ENCODE measurements around the gene PRDX5. TPM values are rescaled to one million over a fixed set of nuclear protein-coding genes. Genes with fewer than 3 reads are reported as not detected.
A peak's percentile ranks its signal among the peaks of the same experiment; 100 is the strongest.
"Not testable (repeated sequence)": the region's sequence is repeated elsewhere in the genome, so short reads cannot be mapped to it uniquely, and the experiment has no call there.

PRDX5 gene
- total RNA-seq, 1 experiment from 2014 or later = 165 TPM

DNA sequence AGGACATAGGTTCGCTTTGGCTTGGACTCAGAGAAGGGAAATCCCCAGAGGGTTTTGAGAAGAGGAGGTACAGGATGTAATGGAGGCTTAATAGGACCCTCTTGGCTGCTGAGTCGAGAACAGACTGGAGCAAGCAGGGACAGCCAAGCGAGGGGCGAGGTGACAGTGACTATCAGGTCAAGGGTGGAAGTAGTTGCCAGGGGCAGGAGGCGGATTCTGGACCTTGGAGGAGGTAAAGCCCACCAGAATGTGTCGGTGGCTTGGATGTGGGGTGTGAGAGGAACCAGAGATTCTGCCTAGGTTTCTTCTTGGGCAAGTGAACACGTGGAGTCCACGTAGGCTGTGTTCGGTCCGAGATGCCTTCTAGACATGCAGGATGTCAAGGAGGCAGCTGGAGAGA lies 5.0 kb upstream of the PRDX5 start:
- Mint-ChIP-seq H3K36me3 (ENCODE audit: insufficient read depth, unreplicated experiment) (peaks cover 66% of the 10 kb centered on the region), H3K9me3 (ENCODE audit: low read depth, unreplicated experiment) (no peaks in the 10 kb centered on the region), H3K4me3 (ENCODE audit: low read depth, unreplicated experiment) (no peak overlapping the region), H3K27me3 (ENCODE audit: unreplicated experiment) (no peaks in the 10 kb centered on the region), H3K4me1 (ENCODE audit: low read depth, unreplicated experiment) (peaks cover 10% of the 10 kb centered on the region), H3K27ac (ENCODE audit: unreplicated experiment) (peak overlapping the region; percentile 28)
- intact Hi-C loops (cut with micrococcal nuclease; ENCODE audit: unreplicated experiment) = no loop called here
- CTCF ChIA-PET = interaction anchor here (0.8 kb wide), 1 partner anchor 42 kb away, joined by 9 read pairs; no protein-coding TSS in a partner anchor
- no peak for DNase-seq
- TF ChIP-seq CTCF (IDR thresholded peaks at IDR 0.05; ENCODE audit: unreplicated experiment) = no peak
- no TSS peak for BruUV-seq (replicated peaks)

GRCh38 chr11:64313491-64314145 lies 4.3 kb upstream of the PRDX5 start:
- intact Hi-C loops (cut with micrococcal nuclease; ENCODE audit: unreplicated experiment) = no loop called here
- Mint-ChIP-seq H3K4me1 (ENCODE audit: low read depth, unreplicated experiment) (peaks cover 11% of the 10 kb centered on the region), H3K4me3 (ENCODE audit: low read depth, unreplicated experiment) (no peak overlapping the region), H3K9me3 (ENCODE audit: low read depth, unreplicated experiment) (no peaks in the 10 kb centered on the region), H3K27ac (ENCODE audit: unreplicated experiment) (peak overlapping the region; percentile 28), H3K36me3 (ENCODE audit: insufficient read depth, unreplicated experiment) (peaks cover 72% of the 10 kb centered on the region), H3K27me3 (ENCODE audit: unreplicated experiment) (no peaks in the 10 kb centered on the region)
- BruUV-seq (replicated peaks) = no TSS peak
- no peak for DNase-seq
- no peak for TF ChIP-seq CTCF (IDR thresholded peaks at IDR 0.05; ENCODE audit: unreplicated experiment)
- CTCF ChIA-PET = no interaction called here

DNA sequence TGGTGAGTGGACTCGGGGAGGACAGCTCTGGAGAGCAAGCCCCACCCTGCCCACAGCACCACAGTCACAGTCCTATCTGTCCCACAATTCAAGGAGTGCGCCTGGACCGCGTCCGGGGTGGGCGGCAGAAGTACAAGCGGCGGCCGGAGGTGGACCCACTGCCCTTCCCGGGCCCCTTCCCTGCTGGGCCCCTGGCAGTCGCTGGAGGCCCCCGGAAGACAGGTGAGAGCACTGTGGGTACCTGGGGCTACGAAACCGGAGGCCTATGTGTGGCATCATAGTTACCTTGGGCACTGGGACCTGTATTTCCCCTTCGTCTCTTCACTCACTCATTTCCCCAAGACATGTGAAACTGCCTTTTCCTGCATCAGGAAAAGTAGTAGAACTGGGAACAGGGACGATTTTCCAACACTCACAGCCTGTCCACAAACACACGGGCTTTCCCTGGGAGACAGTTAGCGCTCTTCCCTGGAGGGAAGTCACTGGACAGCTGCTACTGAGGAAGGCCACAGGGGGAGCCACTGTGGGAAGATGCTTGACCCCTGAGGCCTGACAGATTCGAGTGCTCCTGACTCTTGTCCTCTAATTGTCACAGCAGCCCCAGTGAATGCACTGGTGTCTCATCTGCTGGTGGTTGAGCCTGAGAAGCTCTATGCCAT lies 3.6 kb upstream of the PRDX5 start:
- TF ChIP-seq CTCF (IDR thresholded peaks at IDR 0.05; ENCODE audit: unreplicated experiment) = no peak
- CTCF ChIA-PET = no interaction called here
- intact Hi-C loops (cut with micrococcal nuclease; ENCODE audit: unreplicated experiment) = no loop called here
- H3K27ac Mint-ChIP-seq (ENCODE audit: unreplicated experiment) = no peak overlapping the region
- H3K4me3 Mint-ChIP-seq (ENCODE audit: low read depth, unreplicated experiment) = no peak overlapping the region
- H3K27me3 Mint-ChIP-seq (ENCODE audit: unreplicated experiment) = no peaks in the 10 kb centered on the region
- H3K36me3 Mint-ChIP-seq (ENCODE audit: insufficient read depth, unreplicated experiment) = peaks cover 73% of the 10 kb centered on the region
- DNase-seq = no peak
- H3K9me3 Mint-ChIP-seq (ENCODE audit: low read depth, unreplicated experiment) = no peaks in the 10 kb centered on the region
- no TSS peak for BruUV-seq (replicated peaks)
- H3K4me1 Mint-ChIP-seq (ENCODE audit: low read depth, unreplicated experiment) = peaks cover 17% of the 10 kb centered on the region

DNA sequence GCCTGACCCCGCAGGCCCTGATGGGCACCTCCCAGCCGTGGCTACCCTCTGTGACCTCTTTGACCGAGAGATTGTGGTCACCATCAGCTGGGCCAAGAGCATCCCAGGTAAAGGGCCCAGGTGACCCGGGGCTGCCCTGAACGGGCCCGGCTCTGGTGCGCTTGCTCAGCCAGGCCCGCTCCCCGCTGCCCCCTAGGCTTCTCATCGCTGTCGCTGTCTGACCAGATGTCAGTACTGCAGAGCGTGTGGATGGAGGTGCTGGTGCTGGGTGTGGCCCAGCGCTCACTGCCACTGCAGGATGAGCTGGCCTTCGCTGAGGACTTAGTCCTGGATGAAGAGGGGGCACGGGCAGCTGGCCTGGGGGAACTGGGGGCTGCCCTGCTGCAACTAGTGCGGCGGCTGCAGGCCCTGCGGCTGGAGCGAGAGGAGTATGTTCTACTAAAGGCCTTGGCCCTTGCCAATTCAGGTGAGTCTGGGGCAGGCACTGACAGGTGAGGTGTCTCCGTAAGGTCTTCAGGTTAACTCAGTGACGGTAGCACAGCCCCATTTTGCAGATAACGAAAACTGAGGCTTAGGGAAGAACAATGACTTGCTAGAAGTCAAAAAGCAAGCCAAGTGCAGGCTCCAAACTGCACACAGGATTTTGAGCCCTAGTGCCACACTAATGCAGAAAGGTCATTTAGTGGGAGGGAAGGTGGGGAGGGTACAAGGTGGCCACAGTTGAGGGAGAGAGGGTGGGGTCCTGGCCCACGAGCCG lies 2.9 kb upstream of the PRDX5 start:
- Mint-ChIP-seq H3K4me1 (ENCODE audit: low read depth, unreplicated experiment) (peaks cover 23% of the 10 kb centered on the region), H3K27me3 (ENCODE audit: unreplicated experiment) (no peaks in the 10 kb centered on the region), H3K27ac (ENCODE audit: unreplicated experiment) (no peak overlapping the region), H3K36me3 (ENCODE audit: insufficient read depth, unreplicated experiment) (peaks cover 76% of the 10 kb centered on the region), H3K4me3 (ENCODE audit: low read depth, unreplicated experiment) (no peak overlapping the region), H3K9me3 (ENCODE audit: low read depth, unreplicated experiment) (no peaks in the 10 kb centered on the region)
- CTCF ChIA-PET = interaction anchor here (3.7 kb wide), 1 partner anchor 39 kb away, joined by 168 read pairs; no protein-coding TSS in a partner anchor
- TF ChIP-seq CTCF (IDR thresholded peaks at IDR 0.05; ENCODE audit: unreplicated experiment) = no peak
- intact Hi-C loops (cut with micrococcal nuclease; ENCODE audit: unreplicated experiment) = no loop called here
- BruUV-seq (replicated peaks) = no TSS peak
- DNase-seq = no peak

- intact Hi-C loops (cut with micrococcal nuclease; ENCODE audit: unreplicated experiment); H3K9me3 Mint-ChIP-seq (ENCODE audit: low read depth, unreplicated experiment); BruUV-seq (replicated peaks); DNase-seq; H3K27me3 Mint-ChIP-seq (ENCODE audit: unreplicated experiment): not testable (repeated sequence)
- H3K4me3 Mint-ChIP-seq (ENCODE audit: low read depth, unreplicated experiment) = peak overlapping the region; percentile 98
- peaks cover 82% of the 10 kb centered on the region for H3K36me3 Mint-ChIP-seq (ENCODE audit: insufficient read depth, unreplicated experiment)
- peak overlapping the region; percentile 99 for H3K27ac Mint-ChIP-seq (ENCODE audit: unreplicated experiment)
- CTCF ChIA-PET = interaction anchor here (2.2 to 3.7 kb wide), 3 partner anchors 11 to 42 kb away, joined by 16 to 168 read pairs (median 16); partner anchors contain the start of gene ESRRA
- H3K4me1 Mint-ChIP-seq (ENCODE audit: low read depth, unreplicated experiment) = peaks cover 32% of the 10 kb centered on the region
Measured at GRCh38 chr11:64315667-64316526, 2.0 kb upstream of the PRDX5 start.

Data from Calu3 (cell line).